Measurements from ENCODE around the gene OGDHL.
"Not testable (repeated sequence)": the region's sequence is repeated elsewhere in the genome, so short reads cannot be mapped to it uniquely, and the experiment has no call there.

OGDHL gene

GRCh38 chr10:49756641-49757040 lies 5.5 kb downstream of the OGDHL start:
- no peaks in the 10 kb centered on the region for H3K36me3 ChIP-seq (ENCODE audit: control insufficient read depth, insufficient read depth, low read length)
- H3K27ac ChIP-seq (ENCODE audit: low read depth, low read length, severe bottlenecking): no peak overlapping the region
- WGBS, 2 experiments (ENCODE audit: insufficient coverage in 2 of 2): 81 to 83% methylated on average over 6 of the region's 6 CpGs
- H3K4me3 ChIP-seq (ENCODE audit: extremely low read depth, insufficient read depth, low read length, poor library complexity, severe bottlenecking): no peak overlapping the region
- no peaks in the 10 kb centered on the region for H3K9me3 ChIP-seq (ENCODE audit: control insufficient read depth, low read length)
- no peaks in the 10 kb centered on the region for H3K4me1 ChIP-seq (ENCODE audit: control insufficient read depth, insufficient read depth, low read length, poor library complexity, severe bottlenecking)

GRCh38 chr10:49756031-49756430 lies 6.1 kb downstream of the OGDHL start:
- 78 to 94% methylated on average over 2 of the region's 3 CpGs for WGBS, 2 experiments (ENCODE audit: insufficient coverage in 2 of 2)

GRCh38 chr10:49754951-49755350 lies 7.2 kb downstream of the OGDHL start:
- not testable (repeated sequence) for H3K36me3 ChIP-seq (ENCODE audit: control insufficient read depth, insufficient read depth, low read length); H3K9me3 ChIP-seq (ENCODE audit: control insufficient read depth, low read length); H3K27ac ChIP-seq (ENCODE audit: low read depth, low read length, severe bottlenecking); H3K4me3 ChIP-seq (ENCODE audit: extremely low read depth, insufficient read depth, low read length, poor library complexity, severe bottlenecking); H3K4me1 ChIP-seq (ENCODE audit: control insufficient read depth, insufficient read depth, low read length, poor library complexity, severe bottlenecking)
- WGBS, 2 experiments (ENCODE audit: insufficient coverage in 2 of 2): 85 to 92% methylated on average over 3 to 5 of the region's 7 CpGs

More at GRCh38 chr10:49756031-49756430, 6.1 kb downstream of the OGDHL start:
- no peak overlapping the region for H3K27ac ChIP-seq (ENCODE audit: low read depth, low read length, severe bottlenecking)
- no peaks in the 10 kb centered on the region for H3K4me1 ChIP-seq (ENCODE audit: control insufficient read depth, insufficient read depth, low read length, poor library complexity, severe bottlenecking)
- no peaks in the 10 kb centered on the region for H3K36me3 ChIP-seq (ENCODE audit: control insufficient read depth, insufficient read depth, low read length)
- H3K9me3 ChIP-seq (ENCODE audit: control insufficient read depth, low read length): no peaks in the 10 kb centered on the region
- no peak overlapping the region for H3K4me3 ChIP-seq (ENCODE audit: extremely low read depth, insufficient read depth, low read length, poor library complexity, severe bottlenecking)

- H3K9me3 ChIP-seq (ENCODE audit: control insufficient read depth, low read length): no peaks in the 10 kb centered on the region
- no peaks in the 10 kb centered on the region for H3K4me1 ChIP-seq (ENCODE audit: control insufficient read depth, insufficient read depth, low read length, poor library complexity, severe bottlenecking)
- 89 to 98% methylated on average over 6 of the region's 7 CpGs for WGBS, 2 experiments (ENCODE audit: insufficient coverage in 2 of 2)
- H3K4me3 ChIP-seq (ENCODE audit: extremely low read depth, insufficient read depth, low read length, poor library complexity, severe bottlenecking): no peak overlapping the region
- H3K27ac ChIP-seq (ENCODE audit: low read depth, low read length, severe bottlenecking): no peak overlapping the region
- no peaks in the 10 kb centered on the region for H3K36me3 ChIP-seq (ENCODE audit: control insufficient read depth, insufficient read depth, low read length)
These were observed 9.5 kb downstream of the OGDHL start for GRCh38 chr10:49752584-49752983.

GRCh38 chr10:49751636-49752510 lies 10.2 kb downstream of the OGDHL start:
- Histone ChIP-seq H3K4me1 (ENCODE audit: control insufficient read depth, insufficient read depth, low read length, poor library complexity, severe bottlenecking) (no peaks in the 10 kb centered on the region), H3K36me3 (ENCODE audit: control insufficient read depth, insufficient read depth, low read length) (no peaks in the 10 kb centered on the region), H3K9me3 (ENCODE audit: control insufficient read depth, low read length) (no peaks in the 10 kb centered on the region), H3K27ac (ENCODE audit: low read depth, low read length, severe bottlenecking) (no peak overlapping the region), H3K4me3 (ENCODE audit: extremely low read depth, insufficient read depth, low read length, poor library complexity, severe bottlenecking) (no peak overlapping the region)
- 85 to 91% methylated on average over 12 to 13 of the region's 20 CpGs for WGBS, 2 experiments (ENCODE audit: insufficient coverage in 2 of 2)

GRCh38 chr10:49751216-49751615 lies 10.9 kb downstream of the OGDHL start:
- H3K4me3 ChIP-seq (ENCODE audit: extremely low read depth, insufficient read depth, low read length, poor library complexity, severe bottlenecking): no peak overlapping the region
- 89 to 98% methylated on average over 3 to 5 of the region's 5 CpGs for WGBS, 2 experiments (ENCODE audit: insufficient coverage in 2 of 2)

GRCh38 chr10:49750546-49750945 lies 11.6 kb downstream of the OGDHL start:
- no peaks in the 10 kb centered on the region for H3K36me3 ChIP-seq (ENCODE audit: control insufficient read depth, insufficient read depth, low read length)
- WGBS, 2 experiments (ENCODE audit: insufficient coverage in 2 of 2): 84 to 96% methylated on average over 5 to 6 of the region's 9 CpGs
- H3K9me3 ChIP-seq (ENCODE audit: control insufficient read depth, low read length): no peaks in the 10 kb centered on the region
- H3K4me3 ChIP-seq (ENCODE audit: extremely low read depth, insufficient read depth, low read length, poor library complexity, severe bottlenecking): no peak overlapping the region
- H3K4me1 ChIP-seq (ENCODE audit: control insufficient read depth, insufficient read depth, low read length, poor library complexity, severe bottlenecking): no peaks in the 10 kb centered on the region
- no peak overlapping the region for H3K27ac ChIP-seq (ENCODE audit: low read depth, low read length, severe bottlenecking)

More at GRCh38 chr10:49751216-49751615, 10.9 kb downstream of the OGDHL start:
- H3K4me1 ChIP-seq (ENCODE audit: control insufficient read depth, insufficient read depth, low read length, poor library complexity, severe bottlenecking): no peaks in the 10 kb centered on the region
- no peaks in the 10 kb centered on the region for H3K9me3 ChIP-seq (ENCODE audit: control insufficient read depth, low read length)
- H3K27ac ChIP-seq (ENCODE audit: low read depth, low read length, severe bottlenecking): no peak overlapping the region
- no peaks in the 10 kb centered on the region for H3K36me3 ChIP-seq (ENCODE audit: control insufficient read depth, insufficient read depth, low read length)

- H3K9me3 ChIP-seq (ENCODE audit: control insufficient read depth, low read length): no peaks in the 10 kb centered on the region
- H3K4me3 ChIP-seq (ENCODE audit: extremely low read depth, insufficient read depth, low read length, poor library complexity, severe bottlenecking): no peak overlapping the region
- 87 to 91% methylated on average over 18 of the region's 20 CpGs for WGBS, 2 experiments (ENCODE audit: insufficient coverage in 2 of 2)
- H3K4me1 ChIP-seq (ENCODE audit: control insufficient read depth, insufficient read depth, low read length, poor library complexity, severe bottlenecking): no peaks in the 10 kb centered on the region
- H3K27ac ChIP-seq (ENCODE audit: low read depth, low read length, severe bottlenecking): no peak overlapping the region
- H3K36me3 ChIP-seq (ENCODE audit: control insufficient read depth, insufficient read depth, low read length): no peaks in the 10 kb centered on the region
These were observed 12.3 kb downstream of the OGDHL start for GRCh38 chr10:49749556-49750491.

- H3K9me3 ChIP-seq (ENCODE audit: control insufficient read depth, low read length): no peaks in the 10 kb centered on the region
- H3K27ac ChIP-seq (ENCODE audit: low read depth, low read length, severe bottlenecking): no peak overlapping the region
- WGBS, 2 experiments (ENCODE audit: insufficient coverage in 2 of 2): 85 to 100% methylated on average over 2 of the region's 2 CpGs
- no peak overlapping the region for H3K4me3 ChIP-seq (ENCODE audit: extremely low read depth, insufficient read depth, low read length, poor library complexity, severe bottlenecking)
- H3K36me3 ChIP-seq (ENCODE audit: control insufficient read depth, insufficient read depth, low read length): no peaks in the 10 kb centered on the region
- H3K4me1 ChIP-seq (ENCODE audit: control insufficient read depth, insufficient read depth, low read length, poor library complexity, severe bottlenecking): no peaks in the 10 kb centered on the region
These were observed 13.0 kb downstream of the OGDHL start for GRCh38 chr10:49749144-49749543.

- Histone ChIP-seq H3K9me3 (ENCODE audit: control insufficient read depth, low read length) (no peaks in the 10 kb centered on the region), H3K36me3 (ENCODE audit: control insufficient read depth, insufficient read depth, low read length) (no peaks in the 10 kb centered on the region), H3K4me3 (ENCODE audit: extremely low read depth, insufficient read depth, low read length, poor library complexity, severe bottlenecking) (no peak overlapping the region), H3K27ac (ENCODE audit: low read depth, low read length, severe bottlenecking) (no peak overlapping the region), H3K4me1 (ENCODE audit: control insufficient read depth, insufficient read depth, low read length, poor library complexity, severe bottlenecking) (no peaks in the 10 kb centered on the region)
- 79 to 86% methylated on average over 7 of the region's 10 CpGs for WGBS, 2 experiments (ENCODE audit: insufficient coverage in 2 of 2)
These were observed 14.1 kb downstream of the OGDHL start for GRCh38 chr10:49748006-49748405.

Data from mesodermal cell (in vitro differentiated cells).